Calu3 (cell line): ENCODE data around the gene NFATC3. TPM values are rescaled to one million over a fixed set of nuclear protein-coding genes. Genes with fewer than 3 reads are reported as not detected.
"Not testable (repeated sequence)": the region's sequence is repeated elsewhere in the genome, so short reads cannot be mapped to it uniquely, and the experiment has no call there.

Source experiments
- BruUV-seq: library from RNA; stranded (reverse); fragments of 400-500 nt; replicated peaks from 2 replicates; lab custom pipeline; 2021; lab: Mats Ljungman, UMichigan
- CTCF ChIA-PET: fragments of 300-600 bp; sonication (Branson Sonifier 250); formaldehyde crosslinking; loops from one replicate; lab custom pipeline; 2022; ENCODE audit warnings: antibody characterized with exemption; lab: Charles Lee
- DNase-seq: peaks from one replicate; pipeline ENCODE4 v3.0.0; 2022
- H3K27ac Mint-ChIP-seq: one replicate; pipeline ENCODE4 v1.8.0; 2022; ENCODE audit warnings: mixed read lengths; ENCODE audit not compliant: unreplicated experiment
- H3K27me3 Mint-ChIP-seq: one replicate; pipeline ENCODE4 v1.8.0; 2022; ENCODE audit warnings: mixed read lengths; ENCODE audit not compliant: unreplicated experiment
- H3K36me3 Mint-ChIP-seq: one replicate; pipeline ENCODE4 v1.8.0; 2022; ENCODE audit warnings: mild to moderate bottlenecking, moderate library complexity, mixed read lengths; ENCODE audit not compliant: insufficient read depth, unreplicated experiment
- H3K4me1 Mint-ChIP-seq: one replicate; pipeline ENCODE4 v1.8.0; 2022; ENCODE audit warnings: mild to moderate bottlenecking, low read depth, mixed read lengths; ENCODE audit not compliant: unreplicated experiment
- H3K4me3 Mint-ChIP-seq: one replicate; pipeline ENCODE4 v1.8.0; 2022; ENCODE audit warnings: mild to moderate bottlenecking, low read depth, moderate library complexity, mixed read lengths; ENCODE audit not compliant: unreplicated experiment
- H3K9me3 Mint-ChIP-seq: one replicate; pipeline ENCODE4 v1.8.0; 2022; ENCODE audit warnings: low read depth, mixed read lengths; ENCODE audit not compliant: unreplicated experiment
- intact Hi-C: fragments of 100-400 bp; cut with micrococcal nuclease; formaldehyde crosslinking; loops from one replicate; pipeline ENCODE4 v1.10.0; 2022; ENCODE audit not compliant: unreplicated experiment
- total RNA-seq: library from RNA; stranded (reverse); gene quantifications from 2 replicates; pipeline ENCODE4 v1.2.3, GENCODE V29; 2022
- TF ChIP-seq, protein P1 (sequence below): fragments of 200-600 bp; IDR thresholded peaks from one replicate; pipeline ENCODE4 v1.8.0; 2022; ENCODE audit warnings: antibody characterized with exemption; ENCODE audit not compliant: unreplicated experiment

NFATC3 gene
- total RNA-seq, 1 experiment from 2014 or later, result 39.3 TPM

DNA sequence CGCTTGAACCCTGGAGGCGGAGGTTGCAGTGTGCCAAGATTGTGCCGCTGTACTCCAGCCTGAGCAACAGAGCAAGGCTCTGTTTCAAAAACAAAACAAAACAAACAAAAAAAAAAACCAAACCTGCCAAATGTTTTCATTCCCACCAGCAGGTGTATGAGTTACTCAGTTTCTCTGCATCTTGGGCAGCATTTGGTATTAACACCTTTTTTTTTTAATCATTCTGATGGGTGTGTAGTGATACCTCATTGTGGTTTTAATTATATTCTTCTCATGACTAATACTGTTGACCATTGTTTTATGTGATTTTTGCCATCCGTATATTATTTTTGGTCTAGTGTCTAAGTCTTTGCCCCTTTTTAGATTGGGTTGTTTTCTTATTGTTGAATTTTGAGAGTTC is 15.3 kb downstream of the NFATC3 start:
- DNase-seq, result no peak
- H3K9me3 Mint-ChIP-seq, result peaks cover 5% of the 10 kb centered on the region
- BruUV-seq, result no TSS peak
- H3K36me3 Mint-ChIP-seq, result no peaks in the 10 kb centered on the region
- intact Hi-C loops, result no loop called here
- no peaks in the 10 kb centered on the region for H3K27me3 Mint-ChIP-seq
- TF ChIP-seq, protein P1, sequence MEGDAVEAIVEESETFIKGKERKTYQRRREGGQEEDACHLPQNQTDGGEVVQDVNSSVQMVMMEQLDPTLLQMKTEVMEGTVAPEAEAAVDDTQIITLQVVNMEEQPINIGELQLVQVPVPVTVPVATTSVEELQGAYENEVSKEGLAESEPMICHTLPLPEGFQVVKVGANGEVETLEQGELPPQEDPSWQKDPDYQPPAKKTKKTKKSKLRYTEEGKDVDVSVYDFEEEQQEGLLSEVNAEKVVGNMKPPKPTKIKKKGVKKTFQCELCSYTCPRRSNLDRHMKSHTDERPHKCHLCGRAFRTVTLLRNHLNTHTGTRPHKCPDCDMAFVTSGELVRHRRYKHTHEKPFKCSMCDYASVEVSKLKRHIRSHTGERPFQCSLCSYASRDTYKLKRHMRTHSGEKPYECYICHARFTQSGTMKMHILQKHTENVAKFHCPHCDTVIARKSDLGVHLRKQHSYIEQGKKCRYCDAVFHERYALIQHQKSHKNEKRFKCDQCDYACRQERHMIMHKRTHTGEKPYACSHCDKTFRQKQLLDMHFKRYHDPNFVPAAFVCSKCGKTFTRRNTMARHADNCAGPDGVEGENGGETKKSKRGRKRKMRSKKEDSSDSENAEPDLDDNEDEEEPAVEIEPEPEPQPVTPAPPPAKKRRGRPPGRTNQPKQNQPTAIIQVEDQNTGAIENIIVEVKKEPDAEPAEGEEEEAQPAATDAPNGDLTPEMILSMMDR, result no peak
- no peak overlapping the region for H3K27ac Mint-ChIP-seq
- CTCF ChIA-PET, result no interaction called here
- H3K4me3 Mint-ChIP-seq, result no peak overlapping the region
- H3K4me1 Mint-ChIP-seq, result peaks cover 14% of the 10 kb centered on the region

DNA sequence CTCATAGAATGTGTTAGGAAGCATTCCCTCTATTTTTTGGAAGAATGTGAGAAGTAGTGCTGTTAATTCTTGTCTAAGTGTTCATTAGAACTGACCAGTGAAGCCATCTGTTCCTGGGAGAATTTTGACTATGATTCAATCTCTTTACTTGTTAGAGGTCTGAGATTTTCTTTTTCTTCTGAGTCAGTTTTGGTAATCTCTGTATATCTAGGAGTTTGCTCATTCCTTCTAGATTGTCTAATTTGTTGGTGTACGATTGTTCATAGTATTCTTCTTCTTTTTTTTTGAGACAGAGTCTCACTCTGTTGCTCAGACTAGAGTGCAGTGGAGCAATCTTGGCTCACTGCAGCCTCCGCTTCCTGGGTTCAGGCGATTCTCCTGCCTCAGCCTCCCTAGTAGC is 20.4 kb downstream of the NFATC3 start:
- H3K27me3 Mint-ChIP-seq, result no peaks in the 10 kb centered on the region
- no TSS peak for BruUV-seq
- no peak overlapping the region for H3K4me3 Mint-ChIP-seq
- DNase-seq, result no peak
- H3K4me1 Mint-ChIP-seq, result no peaks in the 10 kb centered on the region
- no peaks in the 10 kb centered on the region for H3K36me3 Mint-ChIP-seq
- TF ChIP-seq, protein P1, result no peak
- H3K9me3 Mint-ChIP-seq, result peaks cover 7% of the 10 kb centered on the region
- H3K27ac Mint-ChIP-seq, result no peak overlapping the region
- intact Hi-C loops, result no loop called here
- CTCF ChIA-PET, result no interaction called here

DNA sequence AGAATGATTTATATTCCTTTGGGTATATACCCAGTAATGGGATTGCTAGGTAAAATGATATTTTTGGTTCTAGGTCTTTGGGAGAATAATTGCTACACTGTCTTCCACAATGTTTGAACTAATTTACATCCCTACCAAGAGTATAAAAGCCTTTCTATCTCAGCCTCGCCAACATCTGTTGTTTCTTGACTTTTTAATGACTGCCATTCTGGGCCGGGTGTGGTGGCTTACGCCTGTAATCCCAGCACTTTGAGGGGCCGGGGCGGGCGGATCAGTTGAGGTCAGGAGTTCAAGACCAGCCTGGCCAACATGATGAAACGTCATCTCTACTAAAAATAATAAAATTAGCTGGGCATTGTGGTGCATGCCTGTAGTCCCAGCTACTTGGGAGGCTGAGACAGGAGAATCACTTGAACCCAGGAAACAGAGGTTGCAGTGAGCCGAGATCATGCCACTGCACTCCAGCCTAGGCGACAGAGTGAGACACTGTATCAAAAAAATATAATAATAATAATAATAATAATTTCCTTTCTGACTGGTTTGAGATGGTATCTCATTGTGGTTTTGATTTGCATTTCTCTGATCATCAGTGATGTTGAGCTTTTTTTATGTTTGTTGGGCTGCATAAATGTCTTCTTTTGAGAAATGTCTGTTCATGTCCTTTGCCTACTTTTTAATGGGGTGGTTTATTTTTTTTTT is 22.2 kb downstream of the NFATC3 start:
- H3K27me3 Mint-ChIP-seq, CTCF ChIA-PET, H3K27ac Mint-ChIP-seq, H3K36me3 Mint-ChIP-seq, H3K9me3 Mint-ChIP-seq, BruUV-seq, intact Hi-C loops, H3K4me3 Mint-ChIP-seq, DNase-seq, H3K4me1 Mint-ChIP-seq: not testable (repeated sequence)

DNA sequence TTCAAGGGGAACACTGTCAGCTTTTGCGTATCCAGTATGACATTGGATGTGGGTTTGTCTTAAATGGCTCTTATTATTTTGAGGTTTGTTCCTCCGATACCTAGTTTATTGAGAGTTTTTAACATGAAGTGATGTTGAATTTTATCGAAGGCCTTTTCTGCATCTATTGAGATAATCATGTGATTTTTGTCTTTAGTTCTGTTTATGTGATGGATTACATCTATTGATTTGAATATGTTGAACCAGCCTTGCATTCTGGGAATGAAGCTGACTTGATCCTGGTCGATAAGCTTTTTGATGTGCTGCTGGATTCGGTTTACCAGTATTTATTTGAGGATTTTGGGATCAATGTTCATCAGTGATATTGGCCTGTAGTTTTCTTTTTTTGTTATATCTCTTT is 24.0 kb downstream of the NFATC3 start:
- H3K36me3 Mint-ChIP-seq, H3K4me1 Mint-ChIP-seq, H3K9me3 Mint-ChIP-seq, H3K27me3 Mint-ChIP-seq, H3K27ac Mint-ChIP-seq, DNase-seq, H3K4me3 Mint-ChIP-seq, intact Hi-C loops, BruUV-seq, CTCF ChIA-PET: not testable (repeated sequence)

DNA sequence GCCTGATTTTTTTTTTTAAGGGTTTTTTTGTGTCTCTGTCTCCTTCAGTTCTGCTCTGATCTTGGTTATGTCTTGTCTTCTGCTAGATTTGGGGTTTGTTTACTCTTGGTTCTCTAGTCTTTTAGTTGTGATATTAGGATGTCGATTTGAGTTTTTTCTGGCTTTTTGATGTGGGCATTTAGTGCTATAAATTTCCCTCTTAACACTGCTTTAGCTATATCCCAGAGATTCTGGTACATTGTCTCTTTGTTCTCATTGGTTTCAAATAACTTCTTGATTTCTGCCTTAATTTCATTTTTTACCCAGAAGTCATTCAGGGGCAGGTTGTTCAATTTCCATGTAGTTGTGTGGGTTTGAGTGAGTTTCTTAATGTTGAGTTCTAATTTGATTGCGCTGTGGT is 25.4 kb downstream of the NFATC3 start:
- CTCF ChIA-PET, result interaction anchor here (0.6 to 0.7 kb wide), 2 partner anchors 245 to 1113 kb away, joined by 4 to 5 read pairs; no protein-coding TSS in a partner anchor
- H3K27ac Mint-ChIP-seq, H3K4me1 Mint-ChIP-seq, H3K4me3 Mint-ChIP-seq, DNase-seq, H3K27me3 Mint-ChIP-seq, intact Hi-C loops, H3K9me3 Mint-ChIP-seq, H3K36me3 Mint-ChIP-seq, BruUV-seq: not testable (repeated sequence)

DNA sequence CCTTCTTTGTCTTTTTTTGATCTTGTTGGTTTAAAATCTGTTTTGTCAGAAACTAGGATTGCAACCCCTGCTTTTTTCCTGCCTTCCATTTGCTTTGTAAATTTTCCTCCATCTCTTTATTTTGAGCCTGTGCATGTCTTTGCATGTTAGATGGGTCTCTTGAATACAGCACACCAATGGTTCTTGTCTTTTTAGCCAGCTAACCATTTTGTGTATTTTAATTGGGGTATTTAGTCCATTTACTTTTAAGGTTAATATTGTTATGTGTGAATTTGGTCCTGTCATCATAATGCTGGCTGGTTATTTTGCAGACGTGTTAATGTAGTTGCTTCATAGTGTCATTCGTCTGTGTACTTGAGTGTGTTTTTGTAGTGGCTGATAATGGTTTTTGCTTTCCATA is 26.2 kb downstream of the NFATC3 start:
- CTCF ChIA-PET, result interaction anchor here (0.6 to 1.0 kb wide), 2 partner anchors 17 to 1114 kb away, joined by 3 to 4 read pairs; no protein-coding TSS in a partner anchor
- H3K4me3 Mint-ChIP-seq, result no peak overlapping the region
- TF ChIP-seq, protein P1, result no peak

More for the DNA sequence above, 26.2 kb downstream of the NFATC3 start:
- intact Hi-C loops, result no loop called here
- H3K27ac Mint-ChIP-seq, result no peak overlapping the region
- no peaks in the 10 kb centered on the region for H3K27me3 Mint-ChIP-seq
- H3K36me3 Mint-ChIP-seq, result no peaks in the 10 kb centered on the region
- no peak for DNase-seq
- H3K4me1 Mint-ChIP-seq, result no peaks in the 10 kb centered on the region
- BruUV-seq, result no TSS peak
- H3K9me3 Mint-ChIP-seq, result peaks cover 9% of the 10 kb centered on the region
